ENCODE measurements around the gene NRXN2. TPM values are rescaled to one million over a fixed set of nuclear protein-coding genes. Genes with fewer than 3 reads are reported as not detected.

NRXN2 gene
- total and polyA plus RNA-seq, 2 donors (not counting 3 experiments of a cell fraction or from before 2014, with no cell fraction given): not detected

DNA sequence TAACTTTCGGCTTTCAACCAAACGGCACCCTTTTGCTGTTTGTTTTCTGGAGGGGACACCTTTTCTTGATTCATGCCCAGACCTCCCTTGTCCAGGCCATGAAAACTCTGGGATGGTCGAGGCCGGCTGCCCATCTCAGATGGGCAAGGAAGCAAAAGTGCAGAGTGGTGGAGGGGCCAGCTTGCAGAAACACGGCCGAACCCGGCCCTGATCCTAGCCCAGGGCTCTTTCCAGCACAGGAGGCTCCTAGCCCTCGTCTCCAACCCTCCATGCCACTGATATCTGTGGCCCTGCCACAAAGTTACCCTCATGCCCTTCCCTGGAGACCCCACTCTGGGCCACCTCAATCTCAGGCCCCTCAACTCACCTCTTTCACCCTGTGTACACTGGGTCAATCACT lies 150.9 kb downstream of the NRXN2 start:
- H3K79me2 ChIP-seq (ENCODE audit: control insufficient read depth, insufficient read depth, low read length): no peaks in the 10 kb centered on the region
- intact Hi-C loops (cut with micrococcal nuclease) (no loop called here), dilution Hi-C loops (cut with MboI; ENCODE audit: extremely low pct_ligation_motif_present, low sequenced_read_pairs) (no loop called here)
- ChIA-PET CTCF (interaction anchor here (1.4 kb wide), 1 partner anchor 9 kb away, joined by 3 read pairs; no protein-coding TSS in a partner anchor), POLR2A (no interaction called here)
- H3K36me3 ChIP-seq (ENCODE audit: control insufficient read depth in 2 of 2, extremely low read depth in 1 of 2, insufficient read depth in 2 of 2, low read length in 2 of 2): no peaks in the 10 kb centered on the region
- no TSS peak for BruUV-seq (replicated peaks)
- no peak overlapping the region for H2AFZ ChIP-seq (ENCODE audit: low read depth, low read length)
- TF ChIP-seq MYC (IDR thresholded peaks at IDR 0.05; ENCODE audit: low read depth, low read length) (no peak), POLR2A (IDR thresholded peaks at IDR 0.05; ENCODE audit: low read depth, low read length) (no peak), EZH2 (IDR thresholded peaks at IDR 0.05; ENCODE audit: borderline replicate concordance, low read depth, low read length, severe bottlenecking) (no peak), FOS (IDR thresholded peaks at IDR 0.05; ENCODE audit: borderline replicate concordance, insufficient read depth, low read length) (no peak), POLR2AphosphoS5 (IDR thresholded peaks at IDR 0.05; ENCODE audit: insufficient read depth, low read depth, low read length) (no peak), GATA2 (IDR thresholded peaks at IDR 0.05; ENCODE audit: insufficient read depth, insufficient read length, low read depth, low read length) (no peak), JUN (IDR thresholded peaks at IDR 0.05; ENCODE audit: borderline replicate concordance, insufficient read depth, insufficient read length, low read depth) (no peak)
- TF ChIP-seq, protein P1, sequence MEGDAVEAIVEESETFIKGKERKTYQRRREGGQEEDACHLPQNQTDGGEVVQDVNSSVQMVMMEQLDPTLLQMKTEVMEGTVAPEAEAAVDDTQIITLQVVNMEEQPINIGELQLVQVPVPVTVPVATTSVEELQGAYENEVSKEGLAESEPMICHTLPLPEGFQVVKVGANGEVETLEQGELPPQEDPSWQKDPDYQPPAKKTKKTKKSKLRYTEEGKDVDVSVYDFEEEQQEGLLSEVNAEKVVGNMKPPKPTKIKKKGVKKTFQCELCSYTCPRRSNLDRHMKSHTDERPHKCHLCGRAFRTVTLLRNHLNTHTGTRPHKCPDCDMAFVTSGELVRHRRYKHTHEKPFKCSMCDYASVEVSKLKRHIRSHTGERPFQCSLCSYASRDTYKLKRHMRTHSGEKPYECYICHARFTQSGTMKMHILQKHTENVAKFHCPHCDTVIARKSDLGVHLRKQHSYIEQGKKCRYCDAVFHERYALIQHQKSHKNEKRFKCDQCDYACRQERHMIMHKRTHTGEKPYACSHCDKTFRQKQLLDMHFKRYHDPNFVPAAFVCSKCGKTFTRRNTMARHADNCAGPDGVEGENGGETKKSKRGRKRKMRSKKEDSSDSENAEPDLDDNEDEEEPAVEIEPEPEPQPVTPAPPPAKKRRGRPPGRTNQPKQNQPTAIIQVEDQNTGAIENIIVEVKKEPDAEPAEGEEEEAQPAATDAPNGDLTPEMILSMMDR (IDR thresholded peaks at IDR 0.05; ENCODE audit: extremely low read depth in 1 of 2, insufficient read depth in 1 of 2, low read depth in 1 of 2, low read length in 2 of 2): no peak
- TF ChIP-seq, protein P2, sequence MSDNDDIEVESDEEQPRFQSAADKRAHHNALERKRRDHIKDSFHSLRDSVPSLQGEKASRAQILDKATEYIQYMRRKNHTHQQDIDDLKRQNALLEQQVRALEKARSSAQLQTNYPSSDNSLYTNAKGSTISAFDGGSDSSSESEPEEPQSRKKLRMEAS (IDR thresholded peaks at IDR 0.05; ENCODE audit: insufficient read depth, insufficient read length): no peak
- no peaks in the 10 kb centered on the region for H3K4me1 ChIP-seq (ENCODE audit: control insufficient read depth, extremely low read depth, insufficient read depth, low read length)
- peaks cover 3 to 8% of the 10 kb centered on the region in 2 experiments for H3K27me3 ChIP-seq (ENCODE audit: control insufficient read depth in 2 of 2, insufficient read depth in 2 of 2, low read length in 2 of 2)
- no peak overlapping the region for H3K27ac ChIP-seq (ENCODE audit: insufficient read depth, low read depth, low read length)
- H3K4me2 ChIP-seq (ENCODE audit: insufficient read depth, low read length): no peak overlapping the region
- no peaks in the 10 kb centered on the region for H3K9me1 ChIP-seq (replicated peaks; ENCODE audit: control insufficient read depth, extremely low read depth, insufficient read depth, low read length)
- no peaks in the 10 kb centered on the region for H3K9me3 ChIP-seq (replicated peaks; ENCODE audit: control insufficient read depth, insufficient read depth, low read length)
- DNase-seq (ENCODE audit: low read depth, low spot score): no peak
- H3K9ac ChIP-seq (replicated peaks; ENCODE audit: extremely low read depth, insufficient read depth, low read length): no peak overlapping the region
- no peak overlapping the region for H3K4me3 ChIP-seq (replicated peaks in 1 of 3; ENCODE audit: insufficient read depth in 1 of 3, low read depth in 1 of 3, low read length in 3 of 3)
- H4K20me1 ChIP-seq (replicated peaks; ENCODE audit: control insufficient read depth, extremely low read depth, insufficient read depth, low read length): no peaks in the 10 kb centered on the region
- no peak for FAIRE-seq

All from endothelial cell of umbilical vein (primary cell).